Esophagus squamous epithelium (tissue), 5 donors: Measurements from ENCODE around the gene ANLN. TPM values are rescaled to one million over a fixed set of nuclear protein-coding genes. Genes with fewer than 3 reads are reported as not detected.
A peak's percentile ranks its signal among the peaks of the same experiment; 100 is the strongest.
"Not testable (repeated sequence)": the region's sequence is repeated elsewhere in the genome, so short reads cannot be mapped to it uniquely, and the experiment has no call there.

ENCODE experiments used
- DNase-seq: peaks from one replicate; lab custom pipeline; 2025; lab: John Stamatoyannopoulos, UW
- H3K27ac ChIP-seq, 4 donors: fragments of 200-600 bp; sonication (generic); one replicate each; pipeline ENCODE4 v1.5.1; 2016 to 2019; ENCODE audit warnings: mild to moderate bottlenecking in 1 of 4
- H3K27me3 ChIP-seq, 4 donors: fragments of 200-600 bp; sonication (generic); 1 replicate in 3 of 4; 2 replicates in 1 of 4; pipeline versions ENCODE4 v1.5.1 to v1.6.0; 2017 to 2021; ENCODE audit warnings: antibody characterized with exemption in 1 of 4
- H3K36me3 ChIP-seq, 3 donors: fragments of 200-600 bp; sonication (generic); one replicate each; pipeline ENCODE4 v1.5.1; 2016 to 2019
- H3K4me1 ChIP-seq, 3 donors: fragments of 200-600 bp; sonication (generic); one replicate each; pipeline ENCODE4 v1.5.1; 2017 to 2019
- H3K4me3 ChIP-seq, 4 donors: fragments of 200-600 bp; sonication (generic); 1 replicate in 3 of 4; 2 replicates in 1 of 4; pipeline ENCODE4 v1.5.1; 2016 to 2019; ENCODE audit warnings: mild to moderate bottlenecking in 2 of 4, moderate library complexity in 1 of 4
- H3K9me3 ChIP-seq, 3 donors: fragments of 200-600 bp; sonication (generic); one replicate each; pipeline ENCODE4 v1.5.1; 2016 to 2019
- POLR2A ChIP-seq, 4 donors: fragments of 450-650 bp; IDR thresholded peaks; one replicate each; pipeline ENCODE4 v1.6.1; 2017; ENCODE audit warnings: antibody characterized with exemption in 4 of 4, mild to moderate bottlenecking in 4 of 4, moderate library complexity in 3 of 4
- WGBS, 2 donors: methylation state at CpG; one replicate each; pipeline ENCODE4 v1.1.5; 2018; 5-methylcytosine and 5-hydroxymethylcytosine counted together
- intact Hi-C: fragments of 100-400 bp; cut with DNase I; formaldehyde crosslinking; loops from one replicate; pipeline ENCODE4 v1.15.0; 2022
- total RNA-seq, 4 donors: library from RNA; depleted of rRNA; stranded (reverse); fragments of >200 nt; gene quantifications; one replicate each; pipeline ENCODE4 v1.1.0, GENCODE V29; 2016
- TF ChIP-seq, protein P1 (sequence below), 6 experiments: fragments of 450-650 bp in 4 of 6; fragments of 200-600 bp in 2 of 6; sonication (generic) in 2 of 6; IDR thresholded peaks; one replicate each; pipeline ENCODE4 v1.5.1; 2016 to 2019; ENCODE audit warnings: antibody characterized with exemption in 6 of 6, mild to moderate bottlenecking in 4 of 6, moderate library complexity in 4 of 6
- donor health status: DM: yes; HTN: yes; CAD: no.

The ANLN gene
- total RNA-seq, 4 donors from 2014 or later, result 16.6 to 67.9 (median 25.0) TPM

DNA sequence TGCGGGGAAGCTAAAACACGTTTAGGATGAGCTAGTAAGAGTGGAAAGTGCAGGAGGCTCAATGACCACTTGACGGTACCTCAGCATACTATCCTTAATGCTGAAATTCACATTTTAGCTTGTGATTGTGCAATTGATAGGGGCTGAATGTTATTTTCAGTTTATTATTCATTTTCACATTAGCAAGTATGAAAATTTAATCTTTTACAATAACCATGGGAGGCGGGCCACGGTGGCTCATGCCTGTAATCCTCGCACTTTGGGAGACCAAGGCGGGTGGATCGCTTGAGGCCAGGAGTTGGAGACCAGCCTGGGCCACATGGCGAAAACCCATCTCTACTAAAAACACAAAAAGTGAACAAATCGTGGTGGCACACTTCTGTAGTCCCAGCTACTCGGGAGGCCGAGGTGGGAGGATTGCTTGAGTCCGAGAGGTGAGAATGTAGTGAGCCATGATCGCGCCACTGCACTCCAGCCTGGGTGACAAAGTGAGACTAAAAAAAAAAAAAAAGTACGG, 22.0 kb upstream of the ANLN start:
- intact Hi-C loops, result no loop called here
- 64 to 66% methylated on average over 11 to 15 of the region's 16 CpGs for WGBS, 2 donors

GRCh38 chr7:36368496-36368895, 21.2 kb upstream of the ANLN start:
- Histone ChIP-seq H3K4me1 (peaks cover 0 to 16% (median 3%) of the 10 kb centered on the region in 3 donors), H3K27me3 (no peaks in the 10 kb centered on the region)
- intact Hi-C loops, result no loop called here

More for the DNA sequence above, 22.0 kb upstream of the ANLN start:
- H3K27ac ChIP-seq, result peak overlapping the region in 3 of 4 donors; percentile 70 to 82 (median 77)
- DNase-seq, result no peak
- TF ChIP-seq POLR2A (IDR thresholded peaks at IDR 0.05), result no peak
- TF ChIP-seq, protein P1, sequence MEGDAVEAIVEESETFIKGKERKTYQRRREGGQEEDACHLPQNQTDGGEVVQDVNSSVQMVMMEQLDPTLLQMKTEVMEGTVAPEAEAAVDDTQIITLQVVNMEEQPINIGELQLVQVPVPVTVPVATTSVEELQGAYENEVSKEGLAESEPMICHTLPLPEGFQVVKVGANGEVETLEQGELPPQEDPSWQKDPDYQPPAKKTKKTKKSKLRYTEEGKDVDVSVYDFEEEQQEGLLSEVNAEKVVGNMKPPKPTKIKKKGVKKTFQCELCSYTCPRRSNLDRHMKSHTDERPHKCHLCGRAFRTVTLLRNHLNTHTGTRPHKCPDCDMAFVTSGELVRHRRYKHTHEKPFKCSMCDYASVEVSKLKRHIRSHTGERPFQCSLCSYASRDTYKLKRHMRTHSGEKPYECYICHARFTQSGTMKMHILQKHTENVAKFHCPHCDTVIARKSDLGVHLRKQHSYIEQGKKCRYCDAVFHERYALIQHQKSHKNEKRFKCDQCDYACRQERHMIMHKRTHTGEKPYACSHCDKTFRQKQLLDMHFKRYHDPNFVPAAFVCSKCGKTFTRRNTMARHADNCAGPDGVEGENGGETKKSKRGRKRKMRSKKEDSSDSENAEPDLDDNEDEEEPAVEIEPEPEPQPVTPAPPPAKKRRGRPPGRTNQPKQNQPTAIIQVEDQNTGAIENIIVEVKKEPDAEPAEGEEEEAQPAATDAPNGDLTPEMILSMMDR (IDR thresholded peaks at IDR 0.05), result no peak
- H3K4me1 ChIP-seq, result peaks cover 0 to 16% (median 3%) of the 10 kb centered on the region in 3 donors
- H3K9me3 ChIP-seq, result no peaks in the 10 kb centered on the region
- peak overlapping the region; percentile 64 to 94 (median 75) for H3K4me3 ChIP-seq
- H3K27me3 ChIP-seq, result no peaks in the 10 kb centered on the region
- H3K36me3 ChIP-seq, result no peaks in the 10 kb centered on the region

GRCh38 chr7:36369171-36369570, 20.5 kb upstream of the ANLN start:
- Histone ChIP-seq H3K27ac (no peak overlapping the region), H3K4me1 (peaks cover 0 to 16% (median 3%) of the 10 kb centered on the region in 3 donors), H3K4me3 (no peak overlapping the region), H3K36me3 (no peaks in the 10 kb centered on the region), H3K9me3 (no peaks in the 10 kb centered on the region), H3K27me3 (no peaks in the 10 kb centered on the region)
- DNase-seq, result no peak
- 64 to 92% methylated on average over 1 of the region's 1 CpG for WGBS, 2 donors
- intact Hi-C loops, result no loop called here
- TF ChIP-seq POLR2A (IDR thresholded peaks at IDR 0.05), result no peak
- TF ChIP-seq, protein P1 (IDR thresholded peaks at IDR 0.05), result no peak

More at GRCh38 chr7:36368496-36368895, 21.2 kb upstream of the ANLN start:
- Histone ChIP-seq H3K27ac (no peak overlapping the region), H3K4me3 (no peak overlapping the region), H3K9me3 (no peaks in the 10 kb centered on the region), H3K36me3 (no peaks in the 10 kb centered on the region)
- DNase-seq, result no peak
- TF ChIP-seq, protein P1 (IDR thresholded peaks at IDR 0.05), result no peak
- no peak for TF ChIP-seq POLR2A (IDR thresholded peaks at IDR 0.05)
- WGBS, 2 donors, result 83% methylated on average over 3 of the region's 3 CpGs

DNA sequence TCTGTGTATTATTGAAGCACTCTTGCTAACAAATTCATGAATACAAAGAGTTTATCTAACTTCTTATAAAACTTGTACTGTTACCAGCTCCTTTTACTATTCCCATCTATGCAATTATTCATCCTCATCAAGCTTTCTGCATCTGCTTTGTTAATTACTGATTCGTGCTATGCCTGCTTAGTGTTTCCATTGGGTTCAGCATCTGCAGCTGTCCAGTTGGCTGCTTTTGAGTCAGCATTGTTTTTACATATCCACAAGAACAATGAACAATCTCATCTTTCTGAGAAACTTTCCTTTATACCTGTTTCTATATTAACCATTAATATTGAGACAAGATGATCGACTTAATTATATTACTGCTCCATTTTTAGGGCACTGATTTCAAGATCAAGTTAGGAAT, 19.6 kb upstream of the ANLN start:
- no peak overlapping the region for H3K4me3 ChIP-seq
- H3K4me1 ChIP-seq, result peaks cover 0 to 16% (median 3%) of the 10 kb centered on the region in 3 donors
- no peak for DNase-seq
- 76 to 89% methylated on average over 2 of the region's 2 CpGs for WGBS, 2 donors
- TF ChIP-seq POLR2A (IDR thresholded peaks at IDR 0.05), result no peak
- TF ChIP-seq, protein P1 (IDR thresholded peaks at IDR 0.05), result no peak
- no peaks in the 10 kb centered on the region for H3K36me3 ChIP-seq
- H3K27ac ChIP-seq, result no peak overlapping the region
- intact Hi-C loops, result no loop called here
- H3K9me3 ChIP-seq, result no peaks in the 10 kb centered on the region
- H3K27me3 ChIP-seq, result no peaks in the 10 kb centered on the region

GRCh38 chr7:36372156-36372555, 17.5 kb upstream of the ANLN start:
- Histone ChIP-seq H3K4me3 (no peak overlapping the region), H3K27ac (no peak overlapping the region), H3K36me3 (no peaks in the 10 kb centered on the region), H3K27me3 (no peaks in the 10 kb centered on the region), H3K9me3 (no peaks in the 10 kb centered on the region), H3K4me1 (peaks cover 0 to 6% (median 3%) of the 10 kb centered on the region in 3 donors)
- intact Hi-C loops, result no loop called here
- no peak for DNase-seq
- 19 to 45% methylated on average over 4 of the region's 4 CpGs for WGBS, 2 donors
- no peak for TF ChIP-seq POLR2A (IDR thresholded peaks at IDR 0.05)
- TF ChIP-seq, protein P1 (IDR thresholded peaks at IDR 0.05), result no peak

DNA sequence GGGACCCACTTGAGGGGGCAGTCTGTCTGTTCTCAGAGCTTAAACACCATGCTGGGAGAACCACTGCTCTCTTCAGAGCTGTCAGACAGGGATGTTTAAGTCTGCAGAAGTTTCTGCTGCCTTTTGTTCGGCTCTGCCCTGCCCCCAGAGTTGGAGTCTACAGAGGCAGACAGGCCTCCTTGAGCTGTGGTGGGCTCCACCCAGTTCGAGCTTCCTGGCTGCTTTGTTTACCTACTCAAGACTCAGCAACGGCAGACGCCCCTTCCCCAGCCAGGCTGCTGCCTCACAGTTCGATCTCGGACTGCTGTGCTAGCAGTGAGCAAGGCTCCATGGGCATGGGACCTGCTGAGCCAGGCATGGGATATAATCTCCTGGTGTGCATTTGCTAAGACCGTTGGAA, 11.1 kb upstream of the ANLN start:
- DNase-seq, H3K27me3 ChIP-seq, H3K27ac ChIP-seq, H3K9me3 ChIP-seq, H3K36me3 ChIP-seq, intact Hi-C loops, H3K4me1 ChIP-seq, H3K4me3 ChIP-seq: not testable (repeated sequence)
- 71% methylated on average over 5 of the region's 7 CpGs; no CpG with 5 or more reads in 1 of the 2 donors for WGBS, 2 donors
